ENCODE measurements around the gene KCNS3.

The KCNS3 gene, protein sequence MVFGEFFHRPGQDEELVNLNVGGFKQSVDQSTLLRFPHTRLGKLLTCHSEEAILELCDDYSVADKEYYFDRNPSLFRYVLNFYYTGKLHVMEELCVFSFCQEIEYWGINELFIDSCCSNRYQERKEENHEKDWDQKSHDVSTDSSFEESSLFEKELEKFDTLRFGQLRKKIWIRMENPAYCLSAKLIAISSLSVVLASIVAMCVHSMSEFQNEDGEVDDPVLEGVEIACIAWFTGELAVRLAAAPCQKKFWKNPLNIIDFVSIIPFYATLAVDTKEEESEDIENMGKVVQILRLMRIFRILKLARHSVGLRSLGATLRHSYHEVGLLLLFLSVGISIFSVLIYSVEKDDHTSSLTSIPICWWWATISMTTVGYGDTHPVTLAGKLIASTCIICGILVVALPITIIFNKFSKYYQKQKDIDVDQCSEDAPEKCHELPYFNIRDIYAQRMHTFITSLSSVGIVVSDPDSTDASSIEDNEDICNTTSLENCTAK

DNA sequence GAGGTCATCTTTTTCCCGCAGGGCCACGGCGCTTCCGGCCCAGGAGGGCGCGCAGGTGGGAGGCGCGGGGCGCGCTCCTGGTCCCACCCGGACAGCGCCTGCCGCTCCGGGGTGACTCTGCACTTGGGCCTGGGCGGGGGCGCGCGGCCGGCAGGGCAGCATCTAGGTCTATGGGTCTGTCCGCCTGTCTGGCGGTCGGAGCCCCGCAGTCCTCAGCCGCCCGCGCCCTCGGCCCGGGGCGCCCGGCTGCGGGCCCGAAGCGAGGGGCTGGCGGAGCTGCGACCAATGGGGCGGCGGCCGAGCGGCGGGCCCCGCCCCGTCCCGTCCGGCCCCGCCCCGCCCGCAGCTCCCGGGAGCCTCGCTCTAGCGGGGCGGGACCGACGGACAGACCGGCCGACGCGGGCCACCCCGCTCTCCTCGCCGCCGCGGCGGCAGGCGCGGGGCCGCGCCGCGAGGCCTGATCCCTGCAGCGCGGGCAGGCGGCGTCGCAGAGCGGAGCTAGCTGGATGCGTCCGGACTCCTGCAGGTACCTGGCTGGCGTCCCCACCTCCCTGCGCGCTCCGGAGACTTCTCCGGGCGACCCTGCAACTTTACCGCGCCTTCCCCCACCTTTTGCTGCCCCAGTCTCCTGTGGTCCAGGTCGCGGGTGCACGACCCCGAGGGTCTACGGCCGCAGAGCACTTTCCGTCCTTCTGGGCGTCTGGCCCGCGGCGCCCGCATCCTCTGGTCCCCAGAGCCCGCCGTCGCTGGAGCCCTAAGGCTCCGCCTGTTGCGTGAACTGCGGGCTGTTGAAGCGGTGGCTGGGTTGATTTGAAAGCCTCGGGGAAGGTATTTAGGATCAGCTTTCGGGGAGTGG, at the start of gene KCNS3:
TSS of gene KCNS3 (plus strand) at position 387 of the 856 bp plus-strand sequence. CDS start 52,342 bp downstream, outside the sequence.
- DNase-seq (ENCODE audit: low spot score), result no peak

DNA sequence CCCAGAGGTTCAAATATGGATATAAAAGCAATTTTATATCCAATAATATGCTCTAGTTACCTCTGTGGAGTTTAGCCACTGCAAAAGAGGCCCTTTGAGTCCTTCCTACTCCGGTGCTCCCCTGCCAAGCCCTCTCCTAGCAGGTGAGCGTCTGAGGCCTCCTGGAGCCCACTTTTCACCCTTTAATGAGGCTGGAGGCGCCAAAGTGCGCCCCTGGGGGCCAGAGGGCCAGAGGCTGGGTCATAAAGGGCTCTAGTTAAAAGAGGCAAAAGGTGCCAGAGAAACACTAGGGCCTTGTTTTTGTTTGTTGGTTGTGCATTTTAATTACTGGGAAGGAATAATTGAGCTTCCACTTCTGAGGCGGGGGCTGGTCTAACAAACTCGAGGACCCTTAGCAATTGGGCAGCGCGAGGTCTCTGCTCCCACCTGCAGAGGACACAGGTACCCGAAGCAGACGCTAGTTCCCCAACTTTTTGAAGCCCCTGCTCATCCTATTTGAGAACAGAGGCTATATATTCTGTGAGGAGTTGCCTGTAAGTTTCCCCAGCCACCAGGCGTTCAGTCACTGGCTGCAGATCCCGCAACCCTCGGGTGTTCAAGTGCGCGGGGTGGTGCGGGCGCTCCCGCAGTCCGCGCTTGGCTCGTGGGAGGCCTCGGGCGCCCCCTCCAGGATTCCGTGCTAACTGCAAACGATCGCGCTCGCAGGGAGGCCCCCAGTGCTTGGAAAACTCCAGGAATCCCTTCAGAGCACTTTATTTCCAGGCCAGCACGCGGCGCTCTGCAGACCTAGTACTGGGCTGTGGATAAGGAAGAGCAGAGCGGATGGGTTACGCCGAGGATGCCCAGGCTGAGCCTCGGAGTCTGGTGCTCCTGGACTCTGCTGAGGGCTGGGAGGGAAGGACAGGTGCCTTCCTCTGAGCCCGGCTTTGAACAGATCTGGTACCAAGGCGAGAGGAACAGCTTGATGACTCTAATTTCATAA, 48.1 kb upstream of the KCNS3 start:
- no peak for DNase-seq (ENCODE audit: low spot score)

DNA sequence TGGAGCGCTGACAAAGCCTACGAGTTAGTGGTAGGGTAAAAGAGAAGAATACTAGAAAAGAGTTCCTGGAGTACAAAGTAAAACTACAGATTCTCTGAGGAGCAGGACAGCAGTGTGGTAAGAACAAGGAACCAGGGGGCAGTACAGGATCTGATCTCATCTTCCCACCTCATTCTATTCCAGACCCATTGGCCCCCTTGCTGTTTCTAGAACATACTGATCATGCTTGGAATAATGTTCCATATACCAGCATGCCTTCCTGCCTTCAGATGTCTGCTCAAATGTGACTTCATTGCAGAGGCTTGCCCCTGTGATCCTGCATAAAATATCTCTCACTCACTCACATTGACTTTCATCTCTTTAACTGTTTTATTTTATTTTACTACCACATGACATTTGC, 43.0 kb upstream of the KCNS3 start:
- DNase-seq (ENCODE audit: low spot score), result no peak

GRCh38 chr2:17839959-17840358, 38.5 kb upstream of the KCNS3 start:
- DNase-seq (ENCODE audit: low spot score), result no peak

DNA sequence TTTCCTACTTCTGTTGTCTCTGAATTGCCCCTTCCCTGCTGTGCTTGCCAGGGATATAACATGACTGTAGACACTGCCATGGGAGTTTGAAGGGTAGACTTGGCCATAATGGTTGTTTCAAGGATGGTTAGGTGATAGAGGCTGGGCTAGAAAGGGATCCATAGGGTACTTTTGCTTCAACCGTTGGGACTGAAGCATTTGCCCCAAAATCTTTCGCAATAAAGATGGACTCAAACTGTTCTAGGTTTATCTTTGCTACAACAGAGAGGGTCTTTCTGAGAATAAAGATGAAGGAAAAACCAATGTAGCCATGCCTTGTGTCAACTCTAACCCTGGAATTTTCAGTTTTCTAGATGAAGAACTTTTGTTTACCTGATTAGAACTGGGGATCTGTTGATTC, 35.0 kb upstream of the KCNS3 start:
- no peak for DNase-seq (ENCODE audit: low spot score)

DNA sequence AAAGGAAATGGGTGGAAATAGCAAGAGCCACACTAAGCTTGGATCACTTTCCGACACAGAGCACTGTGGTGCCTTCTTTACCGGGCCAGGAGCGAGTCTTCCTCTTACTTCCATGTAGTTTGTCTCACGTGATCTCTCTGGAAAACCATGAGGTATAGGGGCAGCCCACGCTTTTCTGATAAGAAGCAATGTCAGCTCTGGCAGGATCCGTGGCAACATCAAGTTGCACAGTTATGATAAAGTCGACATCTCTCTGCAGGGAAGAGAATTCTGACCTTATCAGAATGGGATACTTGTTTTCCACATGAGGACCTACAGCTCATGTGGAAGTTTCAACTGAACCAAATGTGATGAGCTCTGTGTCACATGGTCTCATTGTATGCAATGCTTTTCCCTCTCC, 32.7 kb upstream of the KCNS3 start:
- DNase-seq (ENCODE audit: low spot score), result no peak

DNA sequence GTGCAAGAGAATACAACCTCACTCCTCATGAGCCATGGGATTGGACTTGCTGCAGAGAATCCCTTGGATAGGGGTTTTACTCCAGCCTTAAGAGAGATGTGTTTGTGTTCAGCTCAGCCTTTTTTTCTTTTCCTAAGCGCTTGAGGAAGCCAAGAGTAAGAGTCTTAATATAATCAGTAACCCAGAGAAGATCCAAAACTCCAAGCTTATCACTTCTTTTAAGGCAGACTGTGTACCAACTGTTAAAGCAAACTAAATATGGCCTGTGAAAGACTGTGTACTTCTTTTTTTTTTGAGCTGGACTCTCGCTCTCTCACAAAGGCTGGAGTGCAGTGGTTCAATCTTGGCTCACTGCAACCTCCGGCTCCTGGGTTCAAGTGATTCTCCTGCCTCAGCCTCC, 31.8 kb upstream of the KCNS3 start:
- DNase-seq (ENCODE audit: low spot score), result no peak

DNA sequence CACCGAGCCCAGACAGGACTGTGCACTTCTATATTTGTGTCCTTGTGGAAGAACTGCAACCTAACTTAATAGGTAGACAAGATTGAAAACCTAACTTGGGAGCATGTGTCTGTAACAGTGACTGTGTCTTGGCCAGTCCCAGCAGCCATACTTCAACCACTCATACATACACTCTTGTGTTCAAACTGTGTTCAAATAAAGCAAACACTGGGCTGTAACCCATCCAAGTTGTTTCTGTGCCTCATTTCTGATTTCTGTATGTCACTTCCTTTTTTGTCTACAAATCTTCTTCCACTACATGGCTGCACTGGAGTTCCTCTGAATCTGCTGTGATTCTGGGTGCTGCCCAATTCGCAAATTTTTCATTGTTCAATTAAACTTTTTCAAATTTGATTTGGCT, 31.2 kb upstream of the KCNS3 start:
- DNase-seq (ENCODE audit: low spot score), result no peak

DNA sequence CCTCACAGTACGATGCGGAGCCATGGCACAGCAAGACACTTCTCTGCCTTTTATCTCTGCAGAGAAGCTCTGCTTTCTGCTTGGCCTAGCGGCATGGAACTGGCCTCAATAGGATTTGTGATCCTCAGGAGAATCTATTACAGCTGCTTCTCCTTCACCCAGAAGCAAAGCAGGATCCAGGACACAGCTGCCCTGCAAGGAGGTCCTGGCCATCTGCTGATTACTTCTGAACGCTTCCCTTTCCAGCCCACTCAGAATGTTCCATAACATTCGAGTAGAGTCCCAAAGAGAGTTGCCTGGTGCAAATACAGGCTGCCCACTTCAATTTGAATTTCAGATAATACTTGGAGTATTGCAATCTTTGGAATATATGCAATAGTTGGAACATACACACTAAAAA, 29.2 kb upstream of the KCNS3 start:
- no peak for DNase-seq (ENCODE audit: low spot score)

- DNase-seq (ENCODE audit: low spot score), result no peak
Measured at GRCh38 chr2:17850151-17850550, 28.3 kb upstream of the KCNS3 start.

DNA sequence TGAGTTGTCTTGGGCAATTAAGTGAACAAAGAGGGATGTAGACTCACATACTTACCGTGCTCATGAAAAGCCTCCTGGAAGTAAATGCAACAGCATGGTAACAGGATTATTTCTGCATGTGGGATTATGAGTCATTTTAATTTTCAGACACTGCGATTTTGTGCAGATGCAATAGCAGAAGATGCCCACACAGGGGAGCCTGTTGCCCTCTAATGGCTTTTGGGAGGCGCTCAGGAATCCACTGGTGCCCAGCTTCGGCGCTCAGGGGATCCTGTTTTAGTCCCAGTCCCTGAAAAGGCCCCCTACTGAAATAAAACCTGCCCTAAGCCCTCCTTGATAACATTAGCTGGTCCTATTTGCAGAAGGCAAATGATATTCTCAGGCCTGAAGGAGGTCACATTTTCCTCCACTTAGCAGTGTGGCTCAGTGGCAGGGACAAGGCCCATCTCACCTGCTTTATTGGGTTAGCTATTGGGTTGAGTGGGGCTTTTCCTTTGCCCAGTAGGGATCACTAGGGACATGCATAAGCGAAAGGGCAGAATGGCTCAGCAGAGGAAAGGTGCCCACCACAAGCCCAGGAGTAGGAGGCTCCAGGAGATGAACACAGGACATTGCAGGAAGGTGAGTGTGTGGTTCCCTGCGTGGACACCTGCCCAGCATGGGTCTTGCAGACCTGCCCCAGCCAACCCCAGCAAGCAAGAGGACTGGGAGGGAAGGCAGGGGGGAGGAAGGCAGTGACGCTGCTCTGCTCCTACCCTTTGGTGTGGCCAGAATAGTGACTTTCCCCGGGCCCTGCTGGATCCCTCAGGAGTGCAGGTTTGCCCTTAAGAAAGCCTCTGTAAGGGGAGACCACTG, 26.5 kb upstream of the KCNS3 start:
- no peak for DNase-seq (ENCODE audit: low spot score)

DNA sequence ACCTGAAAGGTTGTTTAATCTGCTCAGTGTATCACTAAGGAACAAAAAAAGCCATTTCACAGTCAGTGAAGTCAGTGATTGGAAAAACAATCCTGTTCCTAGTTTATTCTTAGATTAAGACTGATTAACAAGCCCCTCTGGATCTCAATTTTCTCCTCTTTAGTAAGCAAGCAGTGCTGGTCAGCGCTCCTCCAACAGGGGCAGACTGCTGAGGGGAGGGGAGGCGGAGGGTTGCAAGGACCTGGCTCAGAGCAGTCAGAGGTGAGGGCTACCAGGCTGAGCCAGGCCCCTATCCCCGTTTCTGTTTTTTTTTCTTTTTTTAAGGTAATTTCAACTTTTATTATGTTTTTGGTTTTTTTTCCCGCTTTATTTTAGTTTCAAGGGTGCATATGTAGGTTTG, 24.7 kb upstream of the KCNS3 start:
- DNase-seq (ENCODE audit: low spot score), result no peak

DNA sequence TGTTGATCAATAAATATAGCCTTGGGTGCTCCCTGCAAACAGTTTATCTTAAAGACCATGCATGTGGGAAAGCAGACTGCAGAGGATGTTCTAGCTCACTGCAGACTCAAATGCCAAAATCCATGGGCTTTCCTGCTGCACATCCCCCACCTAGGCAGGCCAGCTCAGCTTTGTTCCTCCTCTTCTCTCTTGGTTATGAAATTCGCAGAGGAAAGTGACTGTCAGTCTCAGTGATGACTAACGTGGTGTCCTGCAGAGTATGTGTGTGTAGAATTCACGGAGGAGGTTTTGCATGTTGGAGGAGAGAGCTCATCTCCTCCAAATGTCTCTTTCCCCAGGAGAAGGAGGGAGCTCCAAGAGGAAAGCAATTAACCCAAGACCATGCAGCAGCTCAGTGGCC, 21.4 kb upstream of the KCNS3 start:
- DNase-seq (ENCODE audit: low spot score), result no peak

DNA sequence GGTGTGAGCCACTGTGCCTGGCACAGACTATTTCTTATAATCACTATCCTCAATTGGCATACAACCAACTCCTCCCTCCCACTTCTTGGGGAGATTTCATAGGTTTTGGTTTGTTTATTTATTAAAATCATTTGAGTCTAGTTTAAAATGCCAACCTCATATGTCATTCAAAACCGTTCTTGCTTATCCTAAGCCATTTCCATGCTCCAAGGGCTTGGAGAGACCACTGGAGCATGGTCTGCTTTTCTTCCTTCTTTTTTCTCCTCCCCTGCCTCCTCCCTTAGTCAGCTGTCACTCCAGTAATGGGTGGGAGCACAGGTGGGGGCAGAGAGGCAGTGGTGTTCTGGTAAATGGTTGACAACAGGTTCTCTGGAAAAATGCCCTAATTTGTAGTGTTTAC, 20.4 kb upstream of the KCNS3 start:
- DNase-seq (ENCODE audit: low spot score), result no peak

DNA sequence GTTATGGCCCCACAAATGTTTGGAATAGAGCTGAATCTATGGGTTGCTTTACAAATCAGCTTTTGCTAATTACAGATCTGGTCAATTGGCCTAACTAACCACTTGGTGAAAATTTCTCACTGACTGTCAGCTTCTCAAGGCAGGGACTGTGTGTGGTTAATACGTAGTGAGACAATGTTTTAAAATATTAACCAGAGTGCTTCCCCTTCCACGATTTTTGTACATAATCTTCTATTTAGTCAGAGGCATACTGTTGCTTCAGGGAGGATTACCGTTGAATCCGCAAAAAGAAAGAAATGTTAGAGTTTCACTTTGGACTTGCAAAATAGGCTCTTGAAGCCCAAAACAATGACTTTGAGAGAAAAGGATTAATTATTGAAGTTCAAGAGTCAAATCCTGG, 14.9 kb upstream of the KCNS3 start:
- DNase-seq (ENCODE audit: low spot score), result no peak

DNA sequence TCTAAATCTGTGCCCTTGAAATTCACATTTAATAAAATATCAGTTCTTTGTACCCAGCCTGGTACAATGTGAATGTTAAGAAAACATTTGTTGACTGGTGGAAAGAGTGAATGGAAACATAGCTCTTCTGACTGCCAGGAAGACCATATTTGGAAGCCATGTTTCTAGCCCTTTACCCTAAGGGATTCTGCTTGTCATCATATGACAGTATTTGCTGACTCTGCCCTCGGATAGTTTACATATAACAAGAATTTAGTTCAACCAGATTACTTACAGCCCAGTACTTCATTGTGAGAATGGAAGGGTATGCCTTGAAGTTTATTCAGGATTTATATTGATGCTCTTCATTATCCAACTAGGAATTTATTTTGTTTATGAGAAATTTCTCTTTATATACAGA, 13.8 kb upstream of the KCNS3 start:
- no peak for DNase-seq (ENCODE audit: low spot score)

- no peak for DNase-seq (ENCODE audit: low spot score)
Measured at GRCh38 chr2:17867133-17867532, 11.3 kb upstream of the KCNS3 start.

GRCh38 chr2:17869128-17869527, 9.3 kb upstream of the KCNS3 start:
- no peak for DNase-seq (ENCODE audit: low spot score)

DNA sequence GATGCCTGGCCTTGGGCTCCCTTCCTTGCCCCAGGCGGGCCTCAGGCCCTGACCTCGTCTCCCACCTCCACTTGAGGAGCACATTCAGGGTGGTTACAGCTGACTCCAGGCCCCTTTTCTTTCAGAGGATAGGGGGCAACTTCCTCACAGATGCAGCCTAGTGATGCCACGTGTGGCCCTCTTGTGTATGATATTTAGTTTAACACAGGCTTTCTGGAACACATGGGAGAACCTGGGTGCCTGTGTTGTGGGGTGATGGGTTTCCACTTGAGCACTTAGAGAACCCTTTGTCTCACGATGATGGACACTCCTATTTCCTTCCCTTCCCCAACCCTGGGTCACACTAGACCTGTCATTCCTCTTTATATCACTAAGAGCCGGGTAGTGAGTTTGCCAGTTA, 6.8 kb upstream of the KCNS3 start:
- no peak for DNase-seq (ENCODE audit: low spot score)

DNA sequence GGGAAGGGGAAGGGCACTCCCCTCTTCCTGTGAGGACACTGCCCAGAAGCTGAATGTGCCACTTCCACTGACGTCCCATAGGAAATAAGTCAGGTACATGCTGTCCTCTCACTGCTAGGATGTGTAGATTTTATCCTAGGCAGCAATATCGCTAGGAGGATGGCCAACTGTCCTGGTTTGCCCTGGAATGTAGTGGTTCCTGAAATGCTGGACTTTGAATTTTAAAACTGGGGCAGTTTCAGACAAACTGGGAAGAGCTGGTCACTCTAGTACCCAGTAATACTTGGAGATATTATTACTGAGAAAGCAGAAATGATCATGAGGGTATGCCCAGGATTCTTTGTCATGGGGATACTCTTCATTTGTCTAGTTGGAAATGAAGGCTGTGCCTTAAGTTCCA, 5.4 kb upstream of the KCNS3 start:
- DNase-seq (ENCODE audit: low spot score), result no peak

DNA sequence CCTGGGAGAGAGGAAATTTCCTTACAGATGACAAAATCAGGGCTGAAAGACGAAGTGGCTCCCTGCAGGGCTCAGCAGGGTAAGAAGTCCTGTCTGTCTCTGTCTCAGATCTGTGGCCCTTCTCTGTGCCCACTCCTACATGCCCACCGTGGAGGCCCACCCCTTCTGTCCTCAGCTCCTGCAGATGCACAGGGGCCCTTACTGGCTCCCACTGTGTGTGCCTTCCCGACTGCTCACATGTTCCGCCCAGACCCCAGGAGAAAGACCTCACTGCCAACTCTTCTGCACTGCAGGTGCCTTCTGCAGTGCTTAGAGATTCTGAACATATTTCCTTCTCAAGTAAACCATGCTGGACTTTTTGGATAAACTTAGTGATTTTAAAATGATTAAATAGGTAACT, 1.9 kb upstream of the KCNS3 start:
- DNase-seq (ENCODE audit: low spot score), result no peak
